ENCODE measurements around the gene CRB3. TPM values are rescaled to one million over a fixed set of nuclear protein-coding genes. Genes with fewer than 3 reads are reported as not detected.

CRB3 gene
- polyA plus RNA-seq, 1 donor = not detected

Other genes starting within 250 kb of the CRB3 start
- gene MLLT1, start 184.3 kb upstream of the CRB3 start, polyA plus RNA-seq (ENCODE audit: insufficient read length) = 46.1 TPM
- gene ACER1, start 130.7 kb upstream of the CRB3 start, polyA plus RNA-seq (ENCODE audit: insufficient read length) = 0.13 TPM
- gene CLPP, start 102.7 kb upstream of the CRB3 start, polyA plus RNA-seq (ENCODE audit: insufficient read length) = 50.1 TPM
- gene ALKBH7, start 91.5 kb upstream of the CRB3 start, polyA plus RNA-seq (ENCODE audit: insufficient read length) = 94.8 TPM
- 1.1 TPM for gene PSPN, start 88.3 kb upstream of the CRB3 start, polyA plus RNA-seq (ENCODE audit: insufficient read length)
- gene GTF2F1, start 71.1 kb upstream of the CRB3 start, polyA plus RNA-seq (ENCODE audit: insufficient read length) = 59.2 TPM
- gene KHSRP, start 39.5 kb upstream of the CRB3 start, polyA plus RNA-seq (ENCODE audit: insufficient read length) = 174 TPM
- gene SLC25A41, start 30.5 kb upstream of the CRB3 start, polyA plus RNA-seq (ENCODE audit: insufficient read length) = 0.23 TPM
- gene SLC25A23, start 4.5 kb upstream of the CRB3 start, polyA plus RNA-seq (ENCODE audit: insufficient read length) = 34.2 TPM
- gene DENND1C, start 17.5 kb downstream of the CRB3 start, polyA plus RNA-seq (ENCODE audit: insufficient read length) = 0.63 TPM
- 0.57 TPM for gene TUBB4A, start 38.0 kb downstream of the CRB3 start, polyA plus RNA-seq (ENCODE audit: insufficient read length)
- 0.92 TPM for gene TNFSF9, start 66.8 kb downstream of the CRB3 start, polyA plus RNA-seq (ENCODE audit: insufficient read length)
- gene CD70, start 126.9 kb downstream of the CRB3 start, polyA plus RNA-seq (ENCODE audit: insufficient read length) = 0.72 TPM
- gene TNFSF14, start 205.9 kb downstream of the CRB3 start, polyA plus RNA-seq (ENCODE audit: insufficient read length) = 0.11 TPM